MM.1S (cell line): ENCODE measurements around the gene HS2ST1.

Source experiments
- DNase-seq: peaks from one replicate; pipeline ENCODE4 v3.0.0-alpha.2; 2015
- H2AFZ ChIP-seq: fragments of 300-600 bp; sonication (generic); 2 replicates; pipeline ENCODE4 v1.6.0; 2016; ENCODE audit warnings: antibody characterized with exemption, low read length
- H3F3A ChIP-seq: fragments of 300-600 bp; sonication (generic); 2 replicates; pipeline ENCODE4 v1.6.1; 2016; ENCODE audit warnings: mild to moderate bottlenecking, antibody characterized with exemption, low read length, moderate library complexity, mixed read lengths; ENCODE audit not compliant: insufficient read depth
- H3K27ac ChIP-seq: fragments of 300-600 bp; sonication (generic); 2 replicates; pipeline ENCODE4 v1.5.1; 2016; ENCODE audit warnings: mild to moderate bottlenecking, low read length
- H3K27me3 ChIP-seq: fragments of 300-600 bp; sonication (generic); replicated peaks from 2 replicates; pipeline ENCODE4 v1.6.0; 2016; ENCODE audit warnings: low read length; ENCODE audit not compliant: insufficient read depth
- H3K36me3 ChIP-seq: fragments of 300-600 bp; sonication (generic); replicated peaks from 2 replicates; pipeline ENCODE4 v1.6.1; 2016; ENCODE audit warnings: mild to moderate bottlenecking, low read length, mixed read lengths; ENCODE audit not compliant: insufficient read depth
- H3K4me1 ChIP-seq: fragments of 300-600 bp; sonication (generic); 2 replicates; pipeline ENCODE4 v1.6.1; 2016; ENCODE audit warnings: low read length, mixed read lengths
- H3K4me2 ChIP-seq: fragments of 300-600 bp; sonication (generic); 2 replicates; pipeline ENCODE4 v1.6.0; 2016; ENCODE audit warnings: low read depth, low read length
- H3K4me3 ChIP-seq: fragments of 300-600 bp; sonication (generic); 2 replicates; pipeline ENCODE4 v1.5.1; 2016; ENCODE audit warnings: low read length, mixed read lengths
- H3K79me2 ChIP-seq: fragments of 300-600 bp; sonication (generic); 2 replicates; pipeline ENCODE4 v1.6.1; 2016; ENCODE audit warnings: mixed run types, low read length, mixed read lengths
- H3K9ac ChIP-seq: fragments of 300-600 bp; sonication (generic); 2 replicates; pipeline ENCODE4 v1.6.1; 2016; ENCODE audit warnings: low read length, mixed read lengths
- H3K9me2 ChIP-seq: fragments of 300-600 bp; sonication (generic); replicated peaks from 2 replicates; pipeline ENCODE4 v1.6.1; 2016; ENCODE audit warnings: mild to moderate bottlenecking, low read length, mixed read lengths; ENCODE audit not compliant: insufficient read depth
- H3K9me3 ChIP-seq: fragments of 300-600 bp; sonication (generic); replicated peaks from 2 replicates; pipeline ENCODE4 v1.6.1; 2016; ENCODE audit warnings: mild to moderate bottlenecking, low read length, mixed read lengths; ENCODE audit not compliant: insufficient read depth
- H4K20me1 ChIP-seq: fragments of 300-600 bp; sonication (generic); 2 replicates; pipeline ENCODE4 v1.6.1; 2016; ENCODE audit warnings: mild to moderate bottlenecking, low read length, moderate library complexity, mixed read lengths; ENCODE audit not compliant: insufficient read depth
- EZH2 ChIP-seq: fragments of 300-600 bp; sonication (generic); optimal IDR thresholded peaks from 2 replicates; pipeline ENCODE3; 2017; ENCODE audit warnings: low read depth, mild to moderate bottlenecking, antibody characterized with exemption, low read length, mixed read lengths
- EZH2phosphoT487 ChIP-seq: fragments of 300-600 bp; sonication (generic); IDR thresholded peaks from 2 replicates; pipeline ENCODE4 v1.6.1; 2018; ENCODE audit warnings: antibody characterized with exemption, low read length
- TF ChIP-seq, protein P1 (sequence below): fragments of 300-600 bp; sonication (generic); IDR thresholded peaks from 2 replicates; pipeline ENCODE4 v1.5.1; 2016; ENCODE audit warnings: antibody characterized with exemption, low read length, mixed read lengths

HS2ST1 gene

GRCh38 chr1:87044424-87044823, 130.0 kb downstream of the HS2ST1 start:
- Histone ChIP-seq H3K4me2 (peak overlapping the region; percentile 61), H3K4me3 (peak overlapping the region; percentile 9; the same call in 1 of the 2 replicates)

GRCh38 chr1:87044840-87045239, 130.4 kb downstream of the HS2ST1 start:
- no peaks in the 10 kb centered on the region for H3K79me2 ChIP-seq
- peaks cover 7% of the 10 kb centered on the region for H3F3A ChIP-seq
- no peaks in the 10 kb centered on the region for H3K27me3 ChIP-seq
- TF ChIP-seq EZH2 (no peak), EZH2phosphoT487 (no peak)
- TF ChIP-seq, protein P1, sequence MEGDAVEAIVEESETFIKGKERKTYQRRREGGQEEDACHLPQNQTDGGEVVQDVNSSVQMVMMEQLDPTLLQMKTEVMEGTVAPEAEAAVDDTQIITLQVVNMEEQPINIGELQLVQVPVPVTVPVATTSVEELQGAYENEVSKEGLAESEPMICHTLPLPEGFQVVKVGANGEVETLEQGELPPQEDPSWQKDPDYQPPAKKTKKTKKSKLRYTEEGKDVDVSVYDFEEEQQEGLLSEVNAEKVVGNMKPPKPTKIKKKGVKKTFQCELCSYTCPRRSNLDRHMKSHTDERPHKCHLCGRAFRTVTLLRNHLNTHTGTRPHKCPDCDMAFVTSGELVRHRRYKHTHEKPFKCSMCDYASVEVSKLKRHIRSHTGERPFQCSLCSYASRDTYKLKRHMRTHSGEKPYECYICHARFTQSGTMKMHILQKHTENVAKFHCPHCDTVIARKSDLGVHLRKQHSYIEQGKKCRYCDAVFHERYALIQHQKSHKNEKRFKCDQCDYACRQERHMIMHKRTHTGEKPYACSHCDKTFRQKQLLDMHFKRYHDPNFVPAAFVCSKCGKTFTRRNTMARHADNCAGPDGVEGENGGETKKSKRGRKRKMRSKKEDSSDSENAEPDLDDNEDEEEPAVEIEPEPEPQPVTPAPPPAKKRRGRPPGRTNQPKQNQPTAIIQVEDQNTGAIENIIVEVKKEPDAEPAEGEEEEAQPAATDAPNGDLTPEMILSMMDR, result no peak
- H3K36me3 ChIP-seq, result no peaks in the 10 kb centered on the region
- H3K4me3 ChIP-seq, result peak overlapping the region; percentile 9; the same call in 1 of the 2 replicates
- peak overlapping the region; percentile 61 for H3K4me2 ChIP-seq
- H3K27ac ChIP-seq, result peak overlapping the region; percentile 67; the same call in 1 of the 2 replicates
- no peak overlapping the region for H3K9ac ChIP-seq
- H2AFZ ChIP-seq, result no peak overlapping the region
- no peaks in the 10 kb centered on the region for H3K9me3 ChIP-seq
- no peaks in the 10 kb centered on the region for H4K20me1 ChIP-seq
- H3K4me1 ChIP-seq, result peaks cover 28% of the 10 kb centered on the region
- DNase-seq, result peak; percentile 78
- H3K9me2 ChIP-seq, result no peaks in the 10 kb centered on the region; the same call in 1 of the 2 replicates

More at GRCh38 chr1:87044424-87044823, 130.0 kb downstream of the HS2ST1 start:
- no peak overlapping the region for H2AFZ ChIP-seq
- DNase-seq, result no peak
- H3K27ac ChIP-seq, result peak overlapping the region; percentile 67; the same call in 1 of the 2 replicates
- no peaks in the 10 kb centered on the region for H3K27me3 ChIP-seq
- no peak overlapping the region for H3K9ac ChIP-seq
- peaks cover 7% of the 10 kb centered on the region for H3F3A ChIP-seq
- no peaks in the 10 kb centered on the region for H3K79me2 ChIP-seq
- H4K20me1 ChIP-seq, result no peaks in the 10 kb centered on the region
- no peaks in the 10 kb centered on the region for H3K36me3 ChIP-seq
- no peaks in the 10 kb centered on the region for H3K9me3 ChIP-seq
- H3K9me2 ChIP-seq, result no peaks in the 10 kb centered on the region
- peaks cover 28% of the 10 kb centered on the region for H3K4me1 ChIP-seq
- TF ChIP-seq, protein P1, result no peak
- no peak for TF ChIP-seq EZH2

DNA sequence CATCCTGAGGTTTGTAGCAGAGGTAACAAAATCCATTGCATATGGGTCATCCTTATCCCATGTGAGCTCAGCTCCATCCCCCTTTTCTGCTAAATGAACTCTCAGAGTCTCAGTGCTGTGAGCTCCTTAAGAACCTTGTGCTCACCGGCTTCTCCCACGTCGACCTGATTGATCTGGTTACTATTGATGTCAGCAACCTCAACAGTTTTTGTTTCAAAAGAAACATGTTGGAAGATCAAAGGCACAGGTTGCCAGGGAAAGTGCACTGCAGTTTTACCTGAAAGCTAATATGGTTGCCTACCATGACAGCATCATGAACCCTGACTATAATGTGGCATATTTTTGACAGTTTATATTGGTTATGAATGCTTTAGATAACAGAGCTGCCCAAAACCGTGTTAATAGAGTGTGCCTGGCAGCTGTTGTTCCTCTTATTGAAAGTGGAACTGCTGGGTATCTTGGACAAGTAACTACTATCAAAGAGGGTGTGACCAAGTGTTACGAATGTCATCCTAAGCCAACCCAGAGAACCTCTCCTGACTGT, 131.4 kb downstream of the HS2ST1 start:
- DNase-seq, result no peak
- Histone ChIP-seq H3F3A (peaks cover 7% of the 10 kb centered on the region), H3K27me3 (no peaks in the 10 kb centered on the region), H4K20me1 (no peaks in the 10 kb centered on the region), H3K79me2 (no peaks in the 10 kb centered on the region), H3K4me2 (peak overlapping the region; percentile 61), H3K36me3 (no peaks in the 10 kb centered on the region), H3K4me1 (peaks cover 28% of the 10 kb centered on the region), H3K9ac (no peak overlapping the region), H2AFZ (no peak overlapping the region), H3K27ac (peak overlapping the region; percentile 67; the same call in 1 of the 2 replicates), H3K9me2 (no peaks in the 10 kb centered on the region; the same call in 1 of the 2 replicates), H3K9me3 (no peaks in the 10 kb centered on the region), H3K4me3 (no peak overlapping the region)
- TF ChIP-seq EZH2 (no peak), EZH2phosphoT487 (no peak)
- TF ChIP-seq, protein P1, result no peak
